Retinal pigment epithelial cell (primary cell): Measurements from ENCODE around the gene C14orf132.
A peak's percentile ranks its signal among the peaks of the same experiment; 100 is the strongest.

Source experiments
- DNase-seq: peaks from one replicate; pipeline ENCODE4 v3.0.0-alpha.2; 2010; ENCODE audit warnings: low read depth
- H3K4me3 ChIP-seq: 2 replicates; pipeline ENCODE4 v1.5.1; 2011; ENCODE audit warnings: mild to moderate bottlenecking, low read length, control low read depth, moderate library complexity
- CTCF ChIP-seq: conservative IDR thresholded peaks from 2 replicates; pipeline ENCODE4 v1.5.1; 2011; ENCODE audit warnings: low read depth, low read length, control low read depth, inconsistent platforms

The C14orf132 gene

GRCh38 chr14:96038920-96039632 is at the start of gene C14orf132:
Gene C14orf132, plus strand, starts transcription at chr14:96039362. Its CDS starts 139 bp downstream, at chr14:96039501.
- H3K4me3 ChIP-seq: peak within 1 kb of the TSS; percentile 73
- no peak for DNase-seq
- no peak for TF ChIP-seq CTCF

- peak; percentile 71 for TF ChIP-seq CTCF
- no peak for DNase-seq
- no peak overlapping the region for H3K4me3 ChIP-seq
Observed at GRCh38 chr14:95993768-95994592, 45.2 kb upstream of the C14orf132 start.

GRCh38 chr14:95994593-95994928 is 44.6 kb upstream of the C14orf132 start:
- no peak overlapping the region for H3K4me3 ChIP-seq
- no peak for TF ChIP-seq CTCF
- DNase-seq: no peak

- TF ChIP-seq CTCF: peak; percentile 48
- DNase-seq: no peak
- H3K4me3 ChIP-seq: no peak overlapping the region
Observed at GRCh38 chr14:95998656-95999055, 40.5 kb upstream of the C14orf132 start.

GRCh38 chr14:96001866-96002497 is 37.2 kb upstream of the C14orf132 start:
- no peak for TF ChIP-seq CTCF
- no peak for DNase-seq
- no peak overlapping the region for H3K4me3 ChIP-seq

- no peak for DNase-seq
- no peak overlapping the region for H3K4me3 ChIP-seq
- no peak for TF ChIP-seq CTCF
Observed at GRCh38 chr14:96002498-96002884, 36.7 kb upstream of the C14orf132 start.
